T-cell (primary cell): ENCODE measurements around the gene TBC1D30. TPM values are rescaled to one million over a fixed set of nuclear protein-coding genes. Genes with fewer than 3 reads are reported as not detected.

ENCODE experiments used
- ATAC-seq, 4 experiments: fragments of 200-7000 bp in 3 of 4; fragments of 150-1000 bp in 1 of 4; cut with Tn5 transposase; replicated peaks in 1 of 4; 1 replicate in 3 of 4; 2 replicates in 1 of 4; pipeline ENCODE4 v1.10.0; 2021; ENCODE audit warnings: moderate library complexity in 3 of 4, mild to moderate bottlenecking in 2 of 4, moderate number of reproducible peaks in 1 of 4
- CTCF ChIA-PET, 2 donors: fragments of 300-600 bp; sonication (Branson Sonifier 250); formaldehyde crosslinking; loops; one replicate each; lab custom pipeline; 2022; ENCODE audit warnings: antibody characterized with exemption in 2 of 2; lab: Charles Lee
- POLR2A ChIA-PET, 2 donors: fragments of 300-600 bp; sonication (Branson Sonifier 250); formaldehyde crosslinking; loops; one replicate each; lab custom pipeline; 2022; ENCODE audit warnings: antibody characterized with exemption in 2 of 2; lab: Charles Lee
- DNase-seq, 35 experiments: peaks; one replicate each; pipeline versions ENCODE4 v3.0.0 to v3.0.0-alpha.2; 2013 to 2023
- H3K27ac ChIP-seq: one replicate; pipeline ENCODE4 v1.5.1; 2013; ENCODE audit warnings: low read length
- H3K27me3 ChIP-seq, 2 experiments: replicated peaks in 1 of 2; 1 replicate in 1 of 2; 2 replicates in 1 of 2; pipeline versions ENCODE4 v1.6.1 to v1.7.0; 2013; ENCODE audit warnings: low read length in 1 of 2, mixed read lengths in 1 of 2; ENCODE audit not compliant: control insufficient read depth in 2 of 2, insufficient read depth in 2 of 2; ENCODE audit errors: extremely low read depth in 1 of 2
- H3K36me3 ChIP-seq, 2 donors: 1 replicate in 1 of 2; 2 replicates in 1 of 2; pipeline versions ENCODE4 v1.6.1 to v1.7.0; 2013; ENCODE audit warnings: low read length in 1 of 2; ENCODE audit not compliant: control insufficient read depth in 2 of 2, insufficient read depth in 1 of 2; ENCODE audit errors: extremely low read depth in 1 of 2
- H3K4me1 ChIP-seq, 2 experiments: 1 replicate in 1 of 2; 2 replicates in 1 of 2; pipeline versions ENCODE4 v1.6.1 to v1.7.0; 2013; ENCODE audit warnings: low read length in 2 of 2, mixed read lengths in 1 of 2; ENCODE audit not compliant: insufficient read depth in 2 of 2, control insufficient read depth in 1 of 2; ENCODE audit errors: extremely low read depth in 1 of 2
- H3K4me3 ChIP-seq, 2 donors: 1 replicate in 1 of 2; 2 replicates in 1 of 2; pipeline versions ENCODE4 v1.5.1 to v1.7.0; 2013; ENCODE audit warnings: mild to moderate bottlenecking in 2 of 2, low read length in 1 of 2, moderate library complexity in 1 of 2; ENCODE audit not compliant: control insufficient read depth in 1 of 2; ENCODE audit errors: extremely low read depth in 1 of 2
- H3K9me3 ChIP-seq: 2 replicates; pipeline ENCODE4 v1.7.0; 2013
- H3K27ac Mint-ChIP-seq, 2 donors: one replicate each; pipeline ENCODE4 v1.8.0; 2020 to 2021; ENCODE audit warnings: mild to moderate bottlenecking in 2 of 2, mixed read lengths in 2 of 2
- H3K27me3 Mint-ChIP-seq, 2 donors: one replicate each; pipeline ENCODE4 v1.8.0; 2021 to 2022; ENCODE audit warnings: mixed read lengths in 2 of 2
- H3K36me3 Mint-ChIP-seq: one replicate; pipeline ENCODE4 v1.8.0; 2021; ENCODE audit warnings: mixed read lengths
- H3K4me1 Mint-ChIP-seq, 3 donors: one replicate each; pipeline ENCODE4 v1.8.0; 2020 to 2022; ENCODE audit warnings: mixed read lengths in 3 of 3, mild to moderate bottlenecking in 1 of 3
- H3K4me3 Mint-ChIP-seq, 3 donors: one replicate each; pipeline ENCODE4 v1.8.0; 2020 to 2022; ENCODE audit warnings: mild to moderate bottlenecking in 3 of 3, mixed read lengths in 3 of 3, moderate library complexity in 3 of 3
- H3K9me3 Mint-ChIP-seq, 3 donors: one replicate each; pipeline ENCODE4 v1.8.0; 2020 to 2022; ENCODE audit warnings: mixed read lengths in 3 of 3
- WGBS: methylation state at CpG from one replicate; pipeline ENCODE4 v1.1.5; 2013; ENCODE audit warnings: missing lambda C conversion rate; ENCODE audit not compliant: insufficient coverage; 5-methylcytosine and 5-hydroxymethylcytosine counted together
- total RNA-seq, 35 experiments: library from RNA in 6 of 35; stranded (reverse) in 6 of 35; fragments of 120-200 nt in 1 of 35; gene quantifications; one replicate each; pipeline versions ENCODE4 v1.2.1 to v1.2.4 and lab custom pipeline; 2013 to 2026

The TBC1D30 gene
- total RNA-seq, 5 donors from 2014 or later (not counting 1 experiment from before 2014, with no cell fraction given) = 0.07 to 0.73 (median 0.41) TPM

GRCh38 chr12:64793610-64794009 lies 30.8 kb upstream of the TBC1D30 start:
- Histone ChIP-seq H3K27me3 (no peaks in the 10 kb centered on the region), H3K9me3 (no peaks in the 10 kb centered on the region), H3K4me1 (no peaks in the 10 kb centered on the region), H3K27ac (no peak overlapping the region), H3K4me3 (no peak overlapping the region), H3K36me3 (no peaks in the 10 kb centered on the region)
- CTCF ChIA-PET = interaction anchor here in 1 of 2 donors (0.6 to 1.0 kb wide), 2 partner anchors 8 to 70 kb away, joined by 4 to 5 read pairs; no protein-coding TSS in a partner anchor
- 100% methylated on average over 2 of the region's 3 CpGs for WGBS
- POLR2A ChIA-PET = interaction anchor here in 1 of 2 donors (0.6 kb wide), 2 partner anchors 16 to 180 kb away, joined by 5 to 6 read pairs; no protein-coding TSS in a partner anchor
- no peaks in the 10 kb centered on the region for H3K9me3 Mint-ChIP-seq
- H3K36me3 Mint-ChIP-seq = no peaks in the 10 kb centered on the region
- ATAC-seq (no peak), DNase-seq (no peak)
- H3K4me1 Mint-ChIP-seq = no peaks in the 10 kb centered on the region
- no peak overlapping the region for H3K4me3 Mint-ChIP-seq
- H3K27ac Mint-ChIP-seq = no peak overlapping the region
- H3K27me3 Mint-ChIP-seq = peaks cover 4 to 5% of the 10 kb centered on the region in 2 donors

- no peak for DNase-seq
- Mint-ChIP-seq H3K36me3 (no peaks in the 10 kb centered on the region), H3K27ac (no peak overlapping the region), H3K9me3 (no peaks in the 10 kb centered on the region), H3K4me1 (no peaks in the 10 kb centered on the region), H3K4me3 (no peak overlapping the region), H3K27me3 (peaks cover 7 to 9% of the 10 kb centered on the region in 2 donors)
- ChIA-PET POLR2A (no interaction called here), CTCF (interaction anchor here (0.6 to 4.4 kb wide), 4 partner anchors 12 to 478 kb away, joined by 3 to 21 read pairs (median 9); no protein-coding TSS in a partner anchor)
- Histone ChIP-seq H3K4me3 (no peak overlapping the region), H3K36me3 (no peaks in the 10 kb centered on the region), H3K27ac (no peak overlapping the region), H3K4me1 (no peaks in the 10 kb centered on the region), H3K9me3 (no peaks in the 10 kb centered on the region), H3K27me3 (peaks cover 0 to 4% of the 10 kb centered on the region in 2 experiments)
- no CpG with 5 or more reads among the region's 3 CpGs for WGBS
- ATAC-seq = no peak
These were observed 30.1 kb upstream of the TBC1D30 start for GRCh38 chr12:64794305-64794704.

GRCh38 chr12:64796205-64796845 lies 28.1 kb upstream of the TBC1D30 start:
- peak; percentile 77 to 84 (median 80) for ATAC-seq
- no peaks in the 10 kb centered on the region for H3K9me3 ChIP-seq
- H3K36me3 ChIP-seq = no peaks in the 10 kb centered on the region
- H3K27ac ChIP-seq = no peak overlapping the region
- WGBS = no CpG with 5 or more reads among the region's 5 CpGs
- H3K9me3 Mint-ChIP-seq = no peaks in the 10 kb centered on the region
- no peak overlapping the region for H3K4me3 ChIP-seq
- ChIA-PET POLR2A (interaction anchor here in 1 of 2 donors (0.6 kb wide), 1 partner anchor 1089 kb away, joined by 3 read pairs; no protein-coding TSS in a partner anchor), CTCF (interaction anchor here (0.6 to 4.4 kb wide), 33 partner anchors 8 to 1613 kb away, joined by 3 to 21 read pairs (median 4); partner anchors contain the start of genes GNS (in 1 of the 2) and LEMD3 (in 1 of the 2))
- DNase-seq = peak in 30 of 35 experiments; percentile 9 to 85 (median 50)
- peaks cover 0 to 12% of the 10 kb centered on the region in 2 experiments for H3K27me3 ChIP-seq
- no peak overlapping the region for H3K4me3 Mint-ChIP-seq
- H3K4me1 Mint-ChIP-seq = no peaks in the 10 kb centered on the region
- H3K36me3 Mint-ChIP-seq = no peaks in the 10 kb centered on the region
- no peaks in the 10 kb centered on the region for H3K4me1 ChIP-seq
- no peak overlapping the region for H3K27ac Mint-ChIP-seq
- peaks cover 24% of the 10 kb centered on the region in 2 donors for H3K27me3 Mint-ChIP-seq

- H3K4me3 Mint-ChIP-seq = no peak overlapping the region
- Histone ChIP-seq H3K36me3 (no peaks in the 10 kb centered on the region), H3K4me1 (peaks cover 0 to 1% of the 10 kb centered on the region in 2 experiments), H3K4me3 (no peak overlapping the region), H3K9me3 (no peaks in the 10 kb centered on the region), H3K27me3 (peaks cover 0 to 14% of the 10 kb centered on the region in 2 experiments), H3K27ac (no peak overlapping the region)
- peaks cover 0 to 2% (median 1%) of the 10 kb centered on the region in 3 donors for H3K4me1 Mint-ChIP-seq
- POLR2A ChIA-PET = no interaction called here
- CTCF ChIA-PET = interaction anchor here (0.6 to 4.4 kb wide), 23 partner anchors 9 to 1608 kb away, joined by 3 to 21 read pairs (median 6); partner anchors contain the start of genes KICS2 (in 1 of the 2) and LEMD3 (in 1 of the 2)
- DNase-seq = no peak
- no peaks in the 10 kb centered on the region for H3K9me3 Mint-ChIP-seq
- no CpG with 5 or more reads among the region's 1 CpG for WGBS
- peaks cover 24 to 28% of the 10 kb centered on the region in 2 donors for H3K27me3 Mint-ChIP-seq
- H3K27ac Mint-ChIP-seq = no peak overlapping the region
- no peaks in the 10 kb centered on the region for H3K36me3 Mint-ChIP-seq
- ATAC-seq = no peak
These were observed 27.3 kb upstream of the TBC1D30 start for GRCh38 chr12:64797156-64797555.

- H3K4me1 ChIP-seq = peaks cover 0 to 3% of the 10 kb centered on the region in 2 experiments
- no peaks in the 10 kb centered on the region for H3K9me3 ChIP-seq
- H3K27ac ChIP-seq = no peak overlapping the region
- no peaks in the 10 kb centered on the region for H3K9me3 Mint-ChIP-seq
- DNase-seq (no peak), ATAC-seq (no peak)
- CTCF ChIA-PET = interaction anchor here (0.5 to 4.4 kb wide), 8 partner anchors 9 to 947 kb away, joined by 4 to 21 read pairs (median 9); no protein-coding TSS in a partner anchor
- peaks cover 27 to 31% of the 10 kb centered on the region in 2 donors for H3K27me3 Mint-ChIP-seq
- no peak overlapping the region for H3K4me3 Mint-ChIP-seq
- no peak overlapping the region for H3K27ac Mint-ChIP-seq
- H3K27me3 ChIP-seq = peaks cover 0 to 17% of the 10 kb centered on the region in 2 experiments
- no peaks in the 10 kb centered on the region for H3K36me3 Mint-ChIP-seq
- POLR2A ChIA-PET = no interaction called here
- H3K4me3 ChIP-seq = no peak overlapping the region
- H3K4me1 Mint-ChIP-seq = peaks cover 0 to 4% (median 2%) of the 10 kb centered on the region in 3 donors
- H3K36me3 ChIP-seq = no peaks in the 10 kb centered on the region
These were observed 26.3 kb upstream of the TBC1D30 start for GRCh38 chr12:64798165-64798564.

GRCh38 chr12:64800640-64801039 lies 23.8 kb upstream of the TBC1D30 start:
- ATAC-seq = no peak
- H3K27me3 Mint-ChIP-seq = peaks cover 38 to 41% of the 10 kb centered on the region in 2 donors
- Histone ChIP-seq H3K27me3 (peaks cover 0 to 22% of the 10 kb centered on the region in 2 experiments), H3K9me3 (no peaks in the 10 kb centered on the region), H3K27ac (no peak overlapping the region), H3K4me3 (no peak overlapping the region), H3K4me1 (peaks cover 0 to 3% of the 10 kb centered on the region in 2 experiments), H3K36me3 (no peaks in the 10 kb centered on the region)
- H3K4me1 Mint-ChIP-seq = peaks cover 0 to 4% (median 2%) of the 10 kb centered on the region in 3 donors
- ChIA-PET CTCF (interaction anchor here (0.6 to 1.1 kb wide), 2 partner anchors 70 to 386 kb away, joined by 5 to 6 read pairs; no protein-coding TSS in a partner anchor), POLR2A (no interaction called here)
- H3K27ac Mint-ChIP-seq = no peak overlapping the region
- WGBS = 91% methylated on average over 1 of the region's 5 CpGs
- no peaks in the 10 kb centered on the region for H3K9me3 Mint-ChIP-seq
- H3K36me3 Mint-ChIP-seq = no peaks in the 10 kb centered on the region
- DNase-seq = no peak
- no peak overlapping the region for H3K4me3 Mint-ChIP-seq
